Measurements from ENCODE around the gene PGGT1B. TPM values are rescaled to one million over a fixed set of nuclear protein-coding genes. Genes with fewer than 3 reads are reported as not detected.
"Not testable (repeated sequence)": the region's sequence is repeated elsewhere in the genome, so short reads cannot be mapped to it uniquely, and the experiment has no call there.

Gene PGGT1B
- total RNA-seq, 2 donors from 2014 or later, result 39.3 to 44.9 TPM

DNA sequence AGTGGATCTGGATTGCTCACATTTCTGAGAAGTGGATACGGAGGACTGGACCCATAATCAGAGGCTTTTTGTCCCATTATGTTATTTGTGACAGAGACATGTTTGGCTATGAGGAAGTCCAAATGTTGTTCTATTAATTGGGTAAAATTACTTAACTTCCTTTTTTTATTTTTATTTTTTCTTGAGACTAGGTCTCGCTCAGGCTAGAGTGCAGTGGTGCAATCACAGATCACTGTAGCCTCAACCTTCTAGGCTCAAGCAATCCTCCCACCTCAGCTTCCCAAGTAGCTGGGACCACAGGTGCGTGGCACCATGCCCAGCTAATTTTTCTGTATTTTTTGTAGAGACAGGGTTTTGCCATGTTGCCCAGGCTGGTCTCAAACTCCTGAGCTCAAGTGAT is 11.9 kb upstream of the PGGT1B start:
- peaks cover 10% of the 10 kb centered on the region for H3K36me3 Mint-ChIP-seq (ENCODE audit: low read depth)
- H3K27ac Mint-ChIP-seq, result no peak overlapping the region
- ATAC-seq (no peak), DNase-seq (no peak)
- H3K9me3 ChIP-seq (ENCODE audit: control insufficient read depth, low read length, poor library complexity, severe bottlenecking), result no peaks in the 10 kb centered on the region
- no peak overlapping the region for H3K4me3 Mint-ChIP-seq
- H3K4me1 Mint-ChIP-seq, result no peaks in the 10 kb centered on the region
- H3K27me3 Mint-ChIP-seq, result no peaks in the 10 kb centered on the region

DNA sequence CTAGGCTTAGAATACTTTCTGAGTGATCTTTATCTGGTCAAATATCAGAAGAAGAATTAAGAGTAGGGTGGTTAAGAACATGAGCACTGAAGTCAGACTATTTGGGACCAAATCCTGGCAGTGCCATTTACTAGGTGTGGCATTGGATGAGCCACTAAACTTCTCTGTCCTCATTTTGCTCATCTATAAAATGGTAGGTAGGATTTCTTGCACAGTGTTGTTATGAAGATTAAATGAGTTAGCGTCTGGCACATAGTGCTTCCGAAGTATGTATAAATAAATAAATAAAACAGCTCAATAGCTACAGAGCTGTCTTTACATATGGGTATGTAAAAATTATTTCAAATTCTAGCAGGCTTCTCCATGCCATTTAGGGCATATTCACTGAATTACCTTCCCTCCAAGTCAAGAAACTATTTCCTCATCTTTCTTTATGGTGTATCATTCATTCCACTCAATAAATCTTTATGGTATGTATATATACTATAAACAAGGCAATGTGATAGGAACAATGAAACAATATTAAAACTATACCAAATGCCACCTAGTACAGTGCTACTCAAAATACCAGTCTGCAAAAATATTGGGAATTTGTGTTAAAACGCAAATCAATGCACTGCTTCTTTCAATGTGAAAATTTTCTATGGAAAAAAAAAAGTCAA is 9.8 kb upstream of the PGGT1B start:
- Mint-ChIP-seq H3K4me3 (no peak overlapping the region), H3K4me1 (no peaks in the 10 kb centered on the region), H3K27ac (no peak overlapping the region), H3K27me3 (no peaks in the 10 kb centered on the region), H3K36me3 (ENCODE audit: low read depth) (peaks cover 10% of the 10 kb centered on the region)
- no peaks in the 10 kb centered on the region for H3K9me3 ChIP-seq (ENCODE audit: control insufficient read depth, low read length, poor library complexity, severe bottlenecking)
- no peak for DNase-seq
- no peak for ATAC-seq

DNA sequence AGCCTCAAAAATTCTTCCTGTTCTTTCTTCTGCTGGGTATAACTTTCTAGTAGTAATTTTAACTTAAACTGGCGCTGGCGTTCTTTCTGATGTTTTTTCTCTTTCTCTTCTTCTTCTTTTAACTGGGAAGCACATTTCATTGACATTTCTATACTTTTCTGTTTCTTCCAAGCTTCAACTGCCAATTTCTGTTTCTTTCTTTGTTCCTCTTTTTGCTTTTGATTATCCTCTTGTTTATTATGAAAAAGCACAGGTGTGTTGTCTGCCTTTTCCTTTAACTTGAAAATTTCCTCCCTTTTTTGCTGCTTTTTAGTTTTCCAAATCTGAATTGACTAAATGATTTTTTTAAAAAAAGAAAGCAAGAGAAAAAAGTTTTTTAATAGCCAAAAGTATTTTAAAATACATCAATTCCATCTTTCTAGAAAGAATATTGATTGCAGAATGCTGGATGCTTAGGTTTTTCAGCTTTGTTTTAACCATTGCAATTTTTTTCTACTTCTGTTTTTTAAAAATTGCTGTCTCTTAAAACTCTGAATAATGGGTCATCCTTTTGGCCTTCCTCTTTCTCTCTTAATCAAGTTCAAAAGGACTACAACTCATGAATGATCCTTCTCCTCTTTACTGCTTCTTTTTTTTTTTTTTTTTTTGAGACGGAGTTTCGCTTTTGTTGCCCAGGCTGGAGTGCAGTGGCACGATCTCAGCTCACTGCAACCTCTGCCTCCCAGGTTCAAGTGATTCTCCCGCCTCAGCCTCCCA is 8.8 kb upstream of the PGGT1B start:
- Mint-ChIP-seq H3K4me3 (peak overlapping the region; percentile 36), H3K36me3 (ENCODE audit: low read depth) (peaks cover 10% of the 10 kb centered on the region), H3K27me3 (no peaks in the 10 kb centered on the region), H3K4me1 (no peaks in the 10 kb centered on the region), H3K27ac (peak overlapping the region; percentile 49)
- no peak for DNase-seq
- H3K9me3 ChIP-seq (ENCODE audit: control insufficient read depth, low read length, poor library complexity, severe bottlenecking), result no peaks in the 10 kb centered on the region
- ATAC-seq, result no peak

DNA sequence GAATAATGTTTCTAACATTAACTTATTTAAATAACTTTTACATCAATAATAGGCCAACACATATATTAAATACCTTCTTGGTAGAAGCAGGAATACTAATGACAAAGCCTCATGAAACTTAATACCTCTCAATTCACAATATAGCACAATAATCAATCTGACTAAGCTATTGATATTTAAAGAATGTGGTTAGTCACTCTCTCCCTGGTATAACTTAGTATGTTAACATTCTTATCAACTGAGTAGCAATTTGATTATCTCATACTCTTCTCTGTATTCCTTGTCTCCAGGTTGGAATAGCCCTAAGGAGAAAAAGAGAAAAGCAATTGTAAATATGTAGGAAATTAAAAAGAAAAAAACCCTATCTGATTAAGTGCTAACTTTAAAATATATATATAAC is 4.9 kb upstream of the PGGT1B start:
- no peaks in the 10 kb centered on the region for H3K27me3 Mint-ChIP-seq
- H3K9me3 ChIP-seq (ENCODE audit: control insufficient read depth, low read length, poor library complexity, severe bottlenecking), result no peaks in the 10 kb centered on the region
- H3K4me3 Mint-ChIP-seq, result no peak overlapping the region
- ATAC-seq (no peak), DNase-seq (no peak)
- H3K4me1 Mint-ChIP-seq, result no peaks in the 10 kb centered on the region
- H3K36me3 Mint-ChIP-seq (ENCODE audit: low read depth), result peaks cover 7% of the 10 kb centered on the region
- H3K27ac Mint-ChIP-seq, result no peak overlapping the region

DNA sequence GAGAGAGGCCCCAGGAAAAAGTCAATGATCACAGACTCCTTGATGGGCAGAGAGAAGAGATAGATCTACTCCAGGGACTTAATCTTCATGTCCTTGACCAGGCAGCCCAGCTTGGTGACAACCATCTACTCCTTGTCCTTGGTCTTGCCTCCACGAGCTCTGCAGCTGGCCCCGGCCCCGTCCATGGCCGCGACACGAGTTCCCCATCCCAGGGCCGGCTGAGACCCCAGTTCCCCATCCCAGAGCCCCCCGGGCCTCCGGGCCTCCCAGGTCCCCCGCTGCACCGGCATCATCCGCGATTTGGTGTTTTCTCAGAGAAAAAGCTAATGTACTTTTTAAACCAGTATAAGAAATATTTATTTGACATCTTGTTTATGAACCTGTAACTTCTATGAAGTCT is 2.5 kb upstream of the PGGT1B start:
- H3K27me3 Mint-ChIP-seq, result no peaks in the 10 kb centered on the region
- H3K36me3 Mint-ChIP-seq (ENCODE audit: low read depth), result peaks cover 4% of the 10 kb centered on the region
- H3K27ac Mint-ChIP-seq, result no peak overlapping the region
- no peak for DNase-seq
- no peak overlapping the region for H3K4me3 Mint-ChIP-seq
- no peaks in the 10 kb centered on the region for H3K9me3 ChIP-seq (ENCODE audit: control insufficient read depth, low read length, poor library complexity, severe bottlenecking)
- H3K4me1 Mint-ChIP-seq, result peaks cover 11% of the 10 kb centered on the region
- no peak for ATAC-seq

DNA sequence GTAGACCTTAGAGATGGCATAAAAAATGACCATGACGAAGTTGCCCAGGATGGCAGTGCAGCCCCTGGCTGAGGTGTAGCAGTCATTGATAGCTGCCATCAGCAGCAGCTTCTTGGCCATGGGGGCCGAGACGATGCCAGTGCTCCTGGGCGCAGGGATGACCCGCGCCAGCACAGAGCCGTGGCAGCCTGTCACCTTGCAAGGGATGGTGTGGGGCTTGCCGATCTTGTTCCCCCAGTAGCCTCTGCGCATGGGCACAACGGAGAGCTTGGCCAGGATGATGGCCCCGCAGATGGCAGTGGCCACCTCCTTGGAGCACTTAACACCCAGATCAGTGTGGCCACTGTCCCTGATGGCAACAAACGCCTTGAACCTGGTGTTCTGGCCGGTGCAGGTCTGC is 2.1 kb upstream of the PGGT1B start:
- H3K4me1 Mint-ChIP-seq, result peaks cover 12% of the 10 kb centered on the region
- H3K4me3 Mint-ChIP-seq, result no peak overlapping the region
- H3K9me3 ChIP-seq (ENCODE audit: control insufficient read depth, low read length, poor library complexity, severe bottlenecking), result no peaks in the 10 kb centered on the region
- peaks cover 4% of the 10 kb centered on the region for H3K36me3 Mint-ChIP-seq (ENCODE audit: low read depth)
- no peak for DNase-seq
- H3K27ac Mint-ChIP-seq, result no peak overlapping the region
- H3K27me3 Mint-ChIP-seq, result no peaks in the 10 kb centered on the region
- ATAC-seq, result no peak

DNA sequence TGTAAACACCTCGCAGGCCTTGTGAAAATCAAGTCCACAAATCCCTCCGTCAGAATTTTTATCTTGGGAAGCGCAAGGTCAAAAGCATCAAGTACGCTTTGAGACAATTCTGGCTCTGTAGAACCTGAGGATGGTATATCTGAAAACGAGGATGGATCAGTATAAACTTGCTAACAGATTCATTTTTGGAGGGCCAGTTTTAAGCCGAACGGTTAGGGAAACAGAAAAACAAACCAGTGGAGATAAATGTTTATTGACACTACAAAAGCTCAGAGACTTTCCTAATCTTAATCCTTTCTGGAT is 352 bp upstream of the PGGT1B start:
- Mint-ChIP-seq H3K27ac (peak overlapping the region; percentile 88), H3K4me3 (peak overlapping the region; percentile 99), H3K27me3 (no peaks in the 10 kb centered on the region), H3K36me3 (ENCODE audit: low read depth) (peaks cover 8% of the 10 kb centered on the region), H3K4me1 (peaks cover 23% of the 10 kb centered on the region)
- no peak for DNase-seq
- ATAC-seq, result no peak
- no peaks in the 10 kb centered on the region for H3K9me3 ChIP-seq (ENCODE audit: control insufficient read depth, low read length, poor library complexity, severe bottlenecking)

DNA sequence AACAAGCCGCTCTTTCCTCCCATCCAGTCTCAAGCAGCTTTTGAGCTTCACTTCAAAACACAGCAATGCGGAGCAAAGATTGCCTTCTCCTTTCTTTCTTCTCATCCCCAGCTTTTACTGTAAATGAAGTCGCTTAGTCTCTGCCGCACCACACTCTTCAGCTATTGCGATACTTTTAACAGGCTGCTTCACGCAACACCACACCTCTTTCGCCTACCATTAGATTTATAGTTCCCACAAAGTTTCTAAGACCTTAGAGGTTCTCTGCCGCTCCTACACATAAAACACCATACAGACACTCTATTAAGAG is 711 bp downstream of the PGGT1B start:
- ATAC-seq, result peak; percentile 20
- peak overlapping the region; percentile 88 for H3K27ac Mint-ChIP-seq

DNA sequence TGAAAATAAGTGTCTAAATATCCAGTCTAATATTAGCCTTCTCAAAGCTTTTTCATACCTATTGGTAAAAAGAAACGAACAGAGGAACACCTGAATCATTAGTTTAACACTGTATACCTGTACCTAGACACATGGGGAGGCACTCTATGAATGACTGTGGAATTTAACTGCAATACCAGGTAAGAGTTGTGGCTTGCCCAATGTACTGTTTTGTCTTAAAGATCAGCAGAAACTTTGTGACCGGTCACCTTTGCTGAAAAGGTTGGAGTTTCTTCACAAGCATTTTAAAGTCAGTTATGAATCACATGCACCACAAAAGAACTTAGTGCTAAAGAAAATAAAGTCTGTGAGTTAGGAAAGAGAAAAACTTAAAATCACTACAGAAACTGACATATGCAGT is 2.4 kb downstream of the PGGT1B start:
- Mint-ChIP-seq H3K4me1 (peaks cover 43% of the 10 kb centered on the region), H3K27ac (no peak overlapping the region), H3K4me3 (no peak overlapping the region), H3K27me3 (no peaks in the 10 kb centered on the region), H3K36me3 (ENCODE audit: low read depth) (peaks cover 8% of the 10 kb centered on the region)
- H3K9me3 ChIP-seq (ENCODE audit: control insufficient read depth, low read length, poor library complexity, severe bottlenecking), result no peaks in the 10 kb centered on the region
- DNase-seq (no peak), ATAC-seq (no peak)

More for the DNA sequence above, 711 bp downstream of the PGGT1B start:
- H3K9me3 ChIP-seq (ENCODE audit: control insufficient read depth, low read length, poor library complexity, severe bottlenecking), result no peaks in the 10 kb centered on the region
- no peaks in the 10 kb centered on the region for H3K27me3 Mint-ChIP-seq
- H3K36me3 Mint-ChIP-seq (ENCODE audit: low read depth), result peaks cover 8% of the 10 kb centered on the region
- peaks cover 26% of the 10 kb centered on the region for H3K4me1 Mint-ChIP-seq
- H3K4me3 Mint-ChIP-seq, result peak overlapping the region; percentile 99
- no peak for DNase-seq

DNA sequence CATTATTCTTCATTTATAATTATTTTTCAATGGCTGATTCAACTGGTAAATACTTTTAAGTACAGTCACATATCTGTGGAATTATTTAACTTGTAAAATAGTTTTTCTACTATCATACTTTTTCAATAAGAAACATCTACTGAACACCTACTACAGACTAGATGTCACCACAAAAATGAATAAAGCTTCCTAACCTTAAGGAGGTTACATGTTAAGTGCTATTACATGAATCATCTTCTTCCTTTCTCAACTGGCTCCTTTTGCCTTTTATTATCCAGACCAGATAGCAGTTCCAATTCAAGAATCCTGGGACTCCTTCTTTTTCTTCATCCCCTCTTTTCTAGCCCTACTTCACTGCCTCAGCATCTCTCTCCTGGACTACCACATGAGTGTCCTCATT is 4.7 kb downstream of the PGGT1B start:
- H3K27me3 Mint-ChIP-seq, result no peaks in the 10 kb centered on the region
- H3K9me3 ChIP-seq (ENCODE audit: control insufficient read depth, low read length, poor library complexity, severe bottlenecking), result no peaks in the 10 kb centered on the region
- H3K27ac Mint-ChIP-seq, result peak overlapping the region; percentile 37
- peaks cover 8% of the 10 kb centered on the region for H3K36me3 Mint-ChIP-seq (ENCODE audit: low read depth)
- H3K4me1 Mint-ChIP-seq, result peaks cover 49% of the 10 kb centered on the region
- DNase-seq, result no peak
- H3K4me3 Mint-ChIP-seq, result no peak overlapping the region
- ATAC-seq, result no peak

DNA sequence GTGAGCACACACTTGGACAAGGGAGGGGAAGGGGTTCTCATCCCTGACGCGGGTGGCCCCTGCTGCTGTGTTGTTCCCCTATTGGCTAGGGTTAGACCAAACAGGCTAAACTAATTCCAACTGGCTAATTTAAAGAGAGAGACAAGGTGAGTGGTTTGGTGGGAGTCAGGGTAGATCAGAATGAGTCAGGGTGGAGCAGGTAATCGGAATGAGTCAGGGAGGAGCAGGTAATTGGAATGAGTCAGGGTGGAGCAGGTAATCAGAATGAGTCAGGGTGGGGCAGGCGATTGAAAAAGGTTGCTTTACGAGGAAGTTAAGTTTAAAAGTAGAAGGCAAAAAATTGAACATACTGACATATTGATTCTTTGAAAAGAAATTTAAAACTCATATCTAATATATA is 13.3 kb downstream of the PGGT1B start:
- H3K27me3 Mint-ChIP-seq; DNase-seq; H3K36me3 Mint-ChIP-seq (ENCODE audit: low read depth); H3K9me3 ChIP-seq (ENCODE audit: control insufficient read depth, low read length, poor library complexity, severe bottlenecking); H3K4me3 Mint-ChIP-seq; ATAC-seq: not testable (repeated sequence)
- H3K27ac Mint-ChIP-seq, result peak overlapping the region; percentile 74
- H3K4me1 Mint-ChIP-seq, result peaks cover 23% of the 10 kb centered on the region

DNA sequence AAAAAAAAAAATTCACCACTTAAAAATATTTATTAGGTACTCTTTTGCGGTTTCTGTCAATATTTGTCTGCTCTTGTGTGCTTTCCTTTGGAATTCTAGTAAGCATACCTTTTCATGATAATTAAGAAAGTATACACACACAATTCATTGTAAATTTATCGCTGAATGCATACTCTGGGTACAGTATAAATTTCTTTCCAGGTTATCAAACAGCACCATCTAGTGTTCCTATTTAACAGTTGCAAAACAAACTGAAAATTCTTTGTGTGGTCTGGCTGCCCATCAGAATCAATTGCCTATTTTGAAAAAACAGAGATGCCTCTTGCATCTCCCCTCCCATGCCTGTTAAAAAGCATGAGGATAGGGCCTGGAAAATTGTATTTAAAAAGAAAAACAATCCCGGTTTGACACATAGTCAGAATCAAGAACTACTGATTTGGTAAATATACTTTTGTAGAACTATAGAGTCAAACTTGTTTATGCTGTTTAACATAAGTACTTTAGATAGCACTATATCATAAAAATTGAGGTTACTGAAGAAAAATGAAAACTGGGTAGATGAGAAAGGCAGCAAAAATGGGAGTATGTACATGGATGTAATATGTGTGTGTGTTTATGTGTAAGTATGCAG is 16.2 kb downstream of the PGGT1B start:
- H3K9me3 ChIP-seq (ENCODE audit: control insufficient read depth, low read length, poor library complexity, severe bottlenecking), result no peaks in the 10 kb centered on the region
- Mint-ChIP-seq H3K36me3 (ENCODE audit: low read depth) (peaks cover 3% of the 10 kb centered on the region), H3K27me3 (no peaks in the 10 kb centered on the region), H3K4me1 (peaks cover 21% of the 10 kb centered on the region), H3K27ac (no peak overlapping the region), H3K4me3 (no peak overlapping the region)
- ATAC-seq (peak; percentile 71), DNase-seq (no peak)

DNA sequence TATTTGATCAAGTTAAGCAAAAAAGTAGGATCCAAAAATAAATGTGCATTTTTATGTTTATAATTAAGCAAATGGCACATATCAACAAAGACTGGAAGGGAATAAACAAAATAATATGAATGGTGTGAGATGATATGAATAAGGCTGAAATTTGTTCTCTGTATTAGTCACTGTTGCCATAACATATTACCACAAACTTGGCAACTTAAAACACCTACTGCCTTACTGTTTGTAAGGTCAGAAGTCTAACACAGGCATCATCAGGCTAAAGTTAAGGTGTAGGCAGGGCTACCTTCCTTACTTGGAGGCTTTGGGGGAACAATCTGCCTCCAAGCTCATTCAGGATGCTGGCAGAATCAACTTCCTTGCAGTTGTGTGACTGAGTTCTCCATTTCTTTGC is 19.3 kb downstream of the PGGT1B start:
- Mint-ChIP-seq H3K4me3 (no peak overlapping the region), H3K36me3 (ENCODE audit: low read depth) (peaks cover 6% of the 10 kb centered on the region), H3K27me3 (no peaks in the 10 kb centered on the region), H3K27ac (no peak overlapping the region), H3K4me1 (peaks cover 8% of the 10 kb centered on the region)
- DNase-seq (no peak), ATAC-seq (no peak)
- no peaks in the 10 kb centered on the region for H3K9me3 ChIP-seq (ENCODE audit: control insufficient read depth, low read length, poor library complexity, severe bottlenecking)
